Measurements from ENCODE around the gene LMOD2. TPM values are rescaled to one million over a fixed set of nuclear protein-coding genes. Genes with fewer than 3 reads are reported as not detected.

Gene LMOD2
- total and polyA plus RNA-seq, 2 donors (not counting 3 experiments of a cell fraction or from before 2014, with no cell fraction given), result not detected

- H3K4me1 ChIP-seq (ENCODE audit: control insufficient read depth, extremely low read depth, insufficient read depth, low read length), result peaks cover 28% of the 10 kb centered on the region
- H3K9me3 ChIP-seq (replicated peaks; ENCODE audit: control insufficient read depth, insufficient read depth, low read length), result no peaks in the 10 kb centered on the region
- H2AFZ ChIP-seq (ENCODE audit: low read depth, low read length), result no peak overlapping the region
- peak overlapping the region; percentile 18 for H3K27ac ChIP-seq (ENCODE audit: insufficient read depth, low read depth, low read length)
- no peak overlapping the region for H3K4me3 ChIP-seq (replicated peaks in 1 of 3; ENCODE audit: insufficient read depth in 1 of 3, low read depth in 1 of 3, low read length in 3 of 3)
- H3K9me1 ChIP-seq (replicated peaks; ENCODE audit: control insufficient read depth, extremely low read depth, insufficient read depth, low read length), result no peaks in the 10 kb centered on the region
- ChIA-PET CTCF (interaction anchor here (0.7 to 4.7 kb wide), 26 partner anchors 9 to 1076 kb away, joined by 3 to 85 read pairs (median 6); partner anchors contain the start of genes ASB15, NDUFA5 and WASL), POLR2A (no interaction called here)
- no peaks in the 10 kb centered on the region for H3K79me2 ChIP-seq (ENCODE audit: control insufficient read depth, insufficient read depth, low read length)
- TF ChIP-seq JUN (IDR thresholded peaks at IDR 0.05; ENCODE audit: borderline replicate concordance, insufficient read depth, insufficient read length, low read depth) (no peak), CTCF (IDR thresholded peaks at IDR 0.05; ENCODE audit: extremely low read depth in 1 of 2, insufficient read depth in 1 of 2, low read depth in 1 of 2, low read length in 2 of 2) (peak; percentile 44 to 52)
- peak; percentile 78 for FAIRE-seq
- DNase-seq (ENCODE audit: low read depth, low spot score), result peak; percentile 64
- H3K9ac ChIP-seq (replicated peaks; ENCODE audit: extremely low read depth, insufficient read depth, low read length), result no peak overlapping the region
- H4K20me1 ChIP-seq (replicated peaks; ENCODE audit: control insufficient read depth, extremely low read depth, insufficient read depth, low read length), result no peaks in the 10 kb centered on the region
- H3K4me2 ChIP-seq (ENCODE audit: insufficient read depth, low read length), result no peak overlapping the region
- intact Hi-C loops (cut with micrococcal nuclease) (loop anchor here (1.0 to 10.0 kb wide), 9 partner anchors 47 to 1719 kb away; no protein-coding TSS in a partner anchor), dilution Hi-C loops (cut with MboI; ENCODE audit: extremely low pct_ligation_motif_present, low sequenced_read_pairs) (no loop called here)
- BruUV-seq (replicated peaks), result no TSS peak
- H3K27me3 ChIP-seq (ENCODE audit: control insufficient read depth in 2 of 2, insufficient read depth in 2 of 2, low read length in 2 of 2), result no peaks in the 10 kb centered on the region
- H3K36me3 ChIP-seq (ENCODE audit: control insufficient read depth in 2 of 2, extremely low read depth in 1 of 2, insufficient read depth in 2 of 2, low read length in 2 of 2), result no peaks in the 10 kb centered on the region
Measured at GRCh38 chr7:123635551-123636359, 19.9 kb upstream of the LMOD2 start.

- DNase-seq (ENCODE audit: low read depth, low spot score) (no peak), FAIRE-seq (peak; percentile 37)
- ChIA-PET POLR2A (no interaction called here), CTCF (interaction anchor here (1.0 to 4.7 kb wide), 17 partner anchors 9 to 234 kb away, joined by 3 to 85 read pairs (median 6); partner anchors contain the start of gene NDUFA5)
- Histone ChIP-seq H3K4me3 (replicated peaks in 1 of 3; ENCODE audit: insufficient read depth in 1 of 3, low read depth in 1 of 3, low read length in 3 of 3) (no peak overlapping the region), H3K79me2 (ENCODE audit: control insufficient read depth, insufficient read depth, low read length) (no peaks in the 10 kb centered on the region), H3K9me3 (replicated peaks; ENCODE audit: control insufficient read depth, insufficient read depth, low read length) (no peaks in the 10 kb centered on the region), H2AFZ (ENCODE audit: low read depth, low read length) (peak overlapping the region; percentile 8), H3K27ac (ENCODE audit: insufficient read depth, low read depth, low read length) (no peak overlapping the region), H4K20me1 (replicated peaks; ENCODE audit: control insufficient read depth, extremely low read depth, insufficient read depth, low read length) (no peaks in the 10 kb centered on the region), H3K9me1 (replicated peaks; ENCODE audit: control insufficient read depth, extremely low read depth, insufficient read depth, low read length) (no peaks in the 10 kb centered on the region), H3K4me2 (ENCODE audit: insufficient read depth, low read length) (no peak overlapping the region), H3K36me3 (ENCODE audit: control insufficient read depth in 2 of 2, extremely low read depth in 1 of 2, insufficient read depth in 2 of 2, low read length in 2 of 2) (no peaks in the 10 kb centered on the region), H3K9ac (replicated peaks; ENCODE audit: extremely low read depth, insufficient read depth, low read length) (no peak overlapping the region), H3K27me3 (ENCODE audit: control insufficient read depth in 2 of 2, insufficient read depth in 2 of 2, low read length in 2 of 2) (no peaks in the 10 kb centered on the region), H3K4me1 (ENCODE audit: control insufficient read depth, extremely low read depth, insufficient read depth, low read length) (peaks cover 28% of the 10 kb centered on the region)
- no TSS peak for BruUV-seq (replicated peaks)
- dilution Hi-C loops (cut with MboI; ENCODE audit: extremely low pct_ligation_motif_present, low sequenced_read_pairs), result no loop called here
- TF ChIP-seq POLR2A (IDR thresholded peaks at IDR 0.05; ENCODE audit: low read depth, low read length) (no peak), JUN (IDR thresholded peaks at IDR 0.05; ENCODE audit: borderline replicate concordance, insufficient read depth, insufficient read length, low read depth) (no peak), FOS (IDR thresholded peaks at IDR 0.05; ENCODE audit: borderline replicate concordance, insufficient read depth, low read length) (no peak), CTCF (IDR thresholded peaks at IDR 0.05; ENCODE audit: extremely low read depth in 1 of 2, insufficient read depth in 1 of 2, low read depth in 1 of 2, low read length in 2 of 2) (no peak), MAX (IDR thresholded peaks at IDR 0.05; ENCODE audit: insufficient read depth, insufficient read length) (no peak), MYC (IDR thresholded peaks at IDR 0.05; ENCODE audit: low read depth, low read length) (no peak), GATA2 (IDR thresholded peaks at IDR 0.05; ENCODE audit: insufficient read depth, insufficient read length, low read depth, low read length) (no peak), EZH2 (IDR thresholded peaks at IDR 0.05; ENCODE audit: borderline replicate concordance, low read depth, low read length, severe bottlenecking) (no peak), POLR2AphosphoS5 (IDR thresholded peaks at IDR 0.05; ENCODE audit: insufficient read depth, low read depth, low read length) (no peak)
- intact Hi-C loops (cut with micrococcal nuclease), result loop anchor here (5.0 to 10.0 kb wide), 3 partner anchors 280 to 1718 kb away; no protein-coding TSS in a partner anchor
Measured at GRCh38 chr7:123637203-123637602, 18.5 kb upstream of the LMOD2 start.
